IMR-90 (cell line): ENCODE data around the gene CHDH.

Experiments
- BHLHE40 ChIP-seq: fragments of 150-350 bp; IDR thresholded peaks from 2 replicates; pipeline ENCODE4 v1.6.1; 2016; ENCODE audit warnings: mild to moderate bottlenecking, low read depth, low read length
- CEBPB ChIP-seq: IDR thresholded peaks from 2 replicates; pipeline ENCODE4 v1.6.1; 2012; ENCODE audit warnings: low read depth, low read length, improper control_type of control experiment
- CTCF ChIP-seq: conservative IDR thresholded peaks from 2 replicates; pipeline ENCODE4 v1.5.1; 2012; ENCODE audit warnings: mild to moderate bottlenecking, low read depth, low read length, improper control_type of control experiment
- ELK1 ChIP-seq: fragments of 150-350 bp; IDR thresholded peaks from 2 replicates; pipeline ENCODE4 v1.6.1; 2016; ENCODE audit warnings: low read depth, mild to moderate bottlenecking, low read length, moderate library complexity, borderline replicate concordance
- MAFK ChIP-seq: IDR thresholded peaks from 2 replicates; pipeline ENCODE4 v1.6.1; 2012; ENCODE audit warnings: low read depth, low read length, improper control_type of control experiment
- MAZ ChIP-seq: IDR thresholded peaks from 2 replicates; pipeline ENCODE4 v1.6.1; 2012; ENCODE audit warnings: low read depth, mild to moderate bottlenecking, low read length, improper control_type of control experiment, moderate library complexity, borderline replicate concordance
- MXI1 ChIP-seq: IDR thresholded peaks from 2 replicates; pipeline ENCODE4 v1.6.1; 2012; ENCODE audit warnings: low read depth, mild to moderate bottlenecking, low read length, moderate library complexity, borderline replicate concordance
- POLR2A ChIP-seq: IDR thresholded peaks from 2 replicates; pipeline ENCODE4 v1.6.1; 2012; ENCODE audit warnings: mild to moderate bottlenecking, low read depth, low read length
- RAD21 ChIP-seq: IDR thresholded peaks from 2 replicates; pipeline ENCODE4 v1.6.1; 2012; ENCODE audit warnings: low read length, improper control_type of control experiment
- RCOR1 ChIP-seq: IDR thresholded peaks from 2 replicates; pipeline ENCODE4 v1.6.1; 2012; ENCODE audit warnings: mild to moderate bottlenecking, low read length, improper control_type of control experiment; ENCODE audit not compliant: insufficient replicate concordance
- RFX5 ChIP-seq: IDR thresholded peaks from 2 replicates; pipeline ENCODE4 v1.8.0; 2012; ENCODE audit warnings: low read depth, mild to moderate bottlenecking, low read length, moderate library complexity
- SMC3 ChIP-seq: fragments of 150-350 bp; IDR thresholded peaks from 2 replicates; pipeline ENCODE4 v1.6.1; 2016; ENCODE audit warnings: low read depth, mild to moderate bottlenecking, antibody characterized with exemption, low read length, moderate library complexity
- USF2 ChIP-seq: fragments of 150-350 bp; IDR thresholded peaks from 2 replicates; pipeline ENCODE4 v1.6.1; 2017; ENCODE audit warnings: mild to moderate bottlenecking, antibody characterized with exemption, low read length, low read depth

GRCh38 chr3:53865732-53866499 lies 19.7 kb upstream of the CHDH start:
- TF ChIP-seq CTCF (no peak), POLR2A (no peak), RAD21 (no peak), RCOR1 (no peak), MAFK (no peak), BHLHE40 (no peak), MXI1 (no peak), MAZ (no peak), CEBPB (no peak), ELK1 (no peak), RFX5 (no peak), SMC3 (no peak), USF2 (no peak)
